ENCODE data around the gene TMEM11. TPM values are rescaled to one million over a fixed set of nuclear protein-coding genes. Genes with fewer than 3 reads are reported as not detected.
"Not testable (repeated sequence)": the region's sequence is repeated elsewhere in the genome, so short reads cannot be mapped to it uniquely, and the experiment has no call there.

TMEM11 gene
- total RNA-seq, 1 experiment from 2014 or later = 32.5 TPM

- H3K36me3 Mint-ChIP-seq (ENCODE audit: insufficient read depth in 1 of 3, low read depth in 3 of 3) = peaks cover 18 to 65% (median 28%) of the 10 kb centered on the region in 3 experiments
- Histone ChIP-seq H3K9me3 (ENCODE audit: control insufficient read depth, low read depth, low read length) (no peaks in the 10 kb centered on the region), H3K14ac (ENCODE audit: insufficient read depth, low read length) (no peak overlapping the region), H4K8ac (replicated peaks; ENCODE audit: insufficient read length, low read depth, low read length) (no peak overlapping the region), H4K91ac (ENCODE audit: insufficient read length, low read depth, low read length) (no peak overlapping the region), H2BK12ac (ENCODE audit: insufficient read length, low read depth, low read length) (no peak overlapping the region), H4K20me1 (ENCODE audit: control insufficient read depth, insufficient read depth, insufficient read length) (no peaks in the 10 kb centered on the region), H3K9ac (ENCODE audit: extremely low read depth, insufficient read length, low read length) (no peak overlapping the region), H3K4me1 (ENCODE audit: insufficient read depth, low read length) (no peaks in the 10 kb centered on the region), H2BK120ac (ENCODE audit: low read depth, low read length, poor library complexity, severe bottlenecking) (no peak overlapping the region), H4K5ac (ENCODE audit: insufficient read length, low read depth, low read length) (no peak overlapping the region), H3K23me2 (ENCODE audit: insufficient read length, low read depth, low read length, poor library complexity, severe bottlenecking) (no peaks in the 10 kb centered on the region), H2BK5ac (ENCODE audit: insufficient read length, low read length) (no peak overlapping the region), H3T11ph (ENCODE audit: low read length) (no peak overlapping the region), H3K27me3 (ENCODE audit: insufficient read depth, low read length) (no peaks in the 10 kb centered on the region), H3K27ac (ENCODE audit: insufficient read length, low read depth, low read length) (no peak overlapping the region), H2BK20ac (ENCODE audit: low read depth, low read length, poor library complexity, severe bottlenecking) (no peak overlapping the region), H3K4ac (ENCODE audit: low read depth, low read length) (no peak overlapping the region), H2AK5ac (ENCODE audit: insufficient read length, low read length) (no peak overlapping the region), H3K79me2 (ENCODE audit: insufficient read depth, low read length) (no peaks in the 10 kb centered on the region; the same call in 1 of the 2 replicates), H3K79me1 (ENCODE audit: insufficient read depth, low read depth, low read length, poor library complexity, severe bottlenecking) (no peaks in the 10 kb centered on the region), H3K18ac (ENCODE audit: insufficient read length, low read depth, low read length) (no peak overlapping the region), H2AFZ (ENCODE audit: low read length) (no peak overlapping the region), H2BK15ac (ENCODE audit: low read depth, low read length) (no peak overlapping the region), H3K4me2 (ENCODE audit: insufficient read depth, insufficient read length, low read length) (no peak overlapping the region), H3K23ac (ENCODE audit: insufficient read length, low read depth, low read length) (no peak overlapping the region), H3K56ac (ENCODE audit: insufficient read length, low read depth, low read length) (no peak overlapping the region)
- no peak for DNase-seq
- no peaks in the 10 kb centered on the region for H3K9me3 Mint-ChIP-seq
- TF ChIP-seq CTCF (conservative IDR thresholded peaks at IDR 0.05) = no peak
- no peak overlapping the region for H3K4me3 Mint-ChIP-seq
- no peaks in the 10 kb centered on the region for H3K27me3 Mint-ChIP-seq (ENCODE audit: low read depth)
- H3K4me1 Mint-ChIP-seq = peaks cover 0 to 11% of the 10 kb centered on the region in 2 experiments; a peak in 2 of 4 replicates
- H3K27ac Mint-ChIP-seq = no peak overlapping the region; a peak in 1 of 7 replicates
- WGBS (ENCODE audit: extremely low coverage, insufficient read length, low lambda C conversion rate) = no CpG with 5 or more reads among the region's 5 CpGs
Measured at GRCh38 chr17:21193031-21193430, 20.9 kb downstream of the TMEM11 start.

DNA sequence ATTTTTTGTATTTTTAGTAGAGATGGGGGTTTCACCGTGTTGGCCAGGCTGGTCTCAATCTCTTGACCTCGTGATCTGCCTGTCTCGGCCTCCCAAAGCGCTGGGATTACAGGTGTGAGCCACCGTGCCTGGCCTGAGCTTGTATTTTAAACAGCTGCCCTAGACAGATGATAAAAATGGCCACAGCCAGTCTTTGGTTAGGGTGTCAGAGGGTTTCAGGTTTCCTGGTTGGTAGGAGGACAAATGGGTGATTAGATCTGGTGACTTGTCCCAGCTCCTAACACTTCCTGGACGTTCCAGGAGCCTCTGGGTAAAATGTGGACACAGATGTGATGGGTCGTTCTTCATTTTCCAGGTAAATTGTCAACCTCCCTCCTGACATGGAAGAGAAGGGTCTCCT, 21.5 kb downstream of the TMEM11 start:
- H3K23me2 ChIP-seq (ENCODE audit: insufficient read length, low read depth, low read length, poor library complexity, severe bottlenecking); H4K8ac ChIP-seq (replicated peaks; ENCODE audit: insufficient read length, low read depth, low read length); H3K14ac ChIP-seq (ENCODE audit: insufficient read depth, low read length); H2BK120ac ChIP-seq (ENCODE audit: low read depth, low read length, poor library complexity, severe bottlenecking); H2BK5ac ChIP-seq (ENCODE audit: insufficient read length, low read length); H3T11ph ChIP-seq (ENCODE audit: low read length); H3K4me2 ChIP-seq (ENCODE audit: insufficient read depth, insufficient read length, low read length); H3K27me3 ChIP-seq (ENCODE audit: insufficient read depth, low read length); H4K20me1 ChIP-seq (ENCODE audit: control insufficient read depth, insufficient read depth, insufficient read length); H3K18ac ChIP-seq (ENCODE audit: insufficient read length, low read depth, low read length); H3K9ac ChIP-seq (ENCODE audit: extremely low read depth, insufficient read length, low read length); DNase-seq; H4K5ac ChIP-seq (ENCODE audit: insufficient read length, low read depth, low read length); H3K4me1 ChIP-seq (ENCODE audit: insufficient read depth, low read length); H3K4ac ChIP-seq (ENCODE audit: low read depth, low read length); H3K79me1 ChIP-seq (ENCODE audit: insufficient read depth, low read depth, low read length, poor library complexity, severe bottlenecking); H3K9me3 ChIP-seq (ENCODE audit: control insufficient read depth, low read depth, low read length); H3K27me3 Mint-ChIP-seq (ENCODE audit: low read depth); H3K9me3 Mint-ChIP-seq; H3K23ac ChIP-seq (ENCODE audit: insufficient read length, low read depth, low read length); H3K4me3 Mint-ChIP-seq; H2AK5ac ChIP-seq (ENCODE audit: insufficient read length, low read length); H2BK20ac ChIP-seq (ENCODE audit: low read depth, low read length, poor library complexity, severe bottlenecking); H2BK15ac ChIP-seq (ENCODE audit: low read depth, low read length); H3K27ac ChIP-seq (ENCODE audit: insufficient read length, low read depth, low read length); H2BK12ac ChIP-seq (ENCODE audit: insufficient read length, low read depth, low read length); H2AFZ ChIP-seq (ENCODE audit: low read length); H4K91ac ChIP-seq (ENCODE audit: insufficient read length, low read depth, low read length); H3K56ac ChIP-seq (ENCODE audit: insufficient read length, low read depth, low read length); H3K79me2 ChIP-seq (ENCODE audit: insufficient read depth, low read length): not testable (repeated sequence)
- peaks cover 0 to 11% of the 10 kb centered on the region in 2 experiments; a peak in 2 of 4 replicates for H3K4me1 Mint-ChIP-seq
- peaks cover 12 to 59% (median 22%) of the 10 kb centered on the region in 3 experiments; a peak in 6 of 7 replicates for H3K36me3 Mint-ChIP-seq (ENCODE audit: insufficient read depth in 1 of 3, low read depth in 3 of 3)
- H3K27ac Mint-ChIP-seq = peak overlapping the region in 1 of 3 experiments; percentile 23; a peak in 2 of 7 replicates
- WGBS (ENCODE audit: extremely low coverage, insufficient read length, low lambda C conversion rate) = no CpG with 5 or more reads among the region's 7 CpGs
